ENCODE data around the gene VPREB1. TPM values are rescaled to one million over a fixed set of nuclear protein-coding genes. Genes with fewer than 3 reads are reported as not detected.
A peak's percentile ranks its signal among the peaks of the same experiment; 100 is the strongest.

The VPREB1 gene
- total RNA-seq, result not detected

GRCh38 chr22:22244316-22245250, at the start of gene VPREB1:
Gene VPREB1 (plus strand): TSS chr22:22244786. CDS start chr22:22244814, 28 bp downstream.
- H3K27me3 ChIP-seq, result peaks cover 0 to 72% (median 0%) of the 10 kb centered on the region in 4 donors
- intact Hi-C loops (cut with DNase I), result no loop called here

GRCh38 chr22:22194931-22195264, 49.7 kb upstream of the VPREB1 start:
- Histone ChIP-seq H3K4me1 (no peaks in the 10 kb centered on the region), H3K9me3 (no peaks in the 10 kb centered on the region), H3K27ac (no peak overlapping the region), H3K36me3 (no peaks in the 10 kb centered on the region), H3K27me3 (peaks cover 0 to 46% (median 0%) of the 10 kb centered on the region in 4 donors), H3K4me3 (no peak overlapping the region)
- WGBS, 2 donors, result 37 to 40% methylated on average over 3 of the region's 3 CpGs
- intact Hi-C loops (cut with DNase I), result no loop called here
- no peak for TF ChIP-seq POLR2A (IDR thresholded peaks at IDR 0.05)
- DNase-seq, result no peak

More at GRCh38 chr22:22244316-22245250, at the start of gene VPREB1:
- Histone ChIP-seq H3K4me3 (no peak within 1 kb of the TSS), H3K9me3 (no peaks in the 10 kb centered on the region), H3K4me1 (no peaks in the 10 kb centered on the region), H3K27ac (no peak within 1 kb of the TSS), H3K36me3 (no peaks in the 10 kb centered on the region)
- 62% methylated on average over 8 to 10 of the region's 25 CpGs for WGBS, 2 donors
- TF ChIP-seq CTCF (IDR thresholded peaks at IDR 0.05), result no peak
- no peak for TF ChIP-seq POLR2A (IDR thresholded peaks at IDR 0.05)
- no peak for DNase-seq

GRCh38 chr22:22195265-22196017, 49.1 kb upstream of the VPREB1 start:
- intact Hi-C loops (cut with DNase I), result no loop called here
- DNase-seq, result no peak

GRCh38 chr22:22196018-22196533, 48.5 kb upstream of the VPREB1 start:
- peaks cover 0 to 58% (median 0%) of the 10 kb centered on the region in 4 donors for H3K27me3 ChIP-seq
- H3K4me3 ChIP-seq, result no peak overlapping the region
- TF ChIP-seq POLR2A (IDR thresholded peaks at IDR 0.05), result no peak
- TF ChIP-seq CTCF (IDR thresholded peaks at IDR 0.05), result no peak
- WGBS, 2 donors, result 70 to 75% methylated on average over 7 to 10 of the region's 11 CpGs
- H3K4me1 ChIP-seq, result no peaks in the 10 kb centered on the region
- H3K27ac ChIP-seq, result no peak overlapping the region
- no peaks in the 10 kb centered on the region for H3K9me3 ChIP-seq
- intact Hi-C loops (cut with DNase I), result no loop called here
- no peaks in the 10 kb centered on the region for H3K36me3 ChIP-seq
- no peak for DNase-seq

More at GRCh38 chr22:22195265-22196017, 49.1 kb upstream of the VPREB1 start:
- WGBS, 2 donors, result 53 to 54% methylated on average over 5 to 7 of the region's 7 CpGs
- TF ChIP-seq CTCF (IDR thresholded peaks at IDR 0.05), result peak; percentile 67 to 91 (median 75)
- no peak for TF ChIP-seq POLR2A (IDR thresholded peaks at IDR 0.05)
- Histone ChIP-seq H3K27ac (no peak overlapping the region), H3K9me3 (no peaks in the 10 kb centered on the region), H3K4me3 (no peak overlapping the region), H3K36me3 (no peaks in the 10 kb centered on the region), H3K4me1 (no peaks in the 10 kb centered on the region), H3K27me3 (peaks cover 0 to 51% (median 0%) of the 10 kb centered on the region in 4 donors)

GRCh38 chr22:22196833-22197477, 47.6 kb upstream of the VPREB1 start:
- no peak for DNase-seq
- intact Hi-C loops (cut with DNase I), result no loop called here
- Histone ChIP-seq H3K9me3 (no peaks in the 10 kb centered on the region), H3K4me1 (no peaks in the 10 kb centered on the region), H3K36me3 (no peaks in the 10 kb centered on the region), H3K4me3 (no peak overlapping the region), H3K27ac (no peak overlapping the region), H3K27me3 (peaks cover 0 to 66% (median 0%) of the 10 kb centered on the region in 4 donors)
- TF ChIP-seq POLR2A (IDR thresholded peaks at IDR 0.05) (no peak), CTCF (IDR thresholded peaks at IDR 0.05) (no peak)
- WGBS, 2 donors, result 58 to 61% methylated on average over 5 of the region's 5 CpGs
